Mesendoderm (in vitro differentiated cells): Measurements from ENCODE around the gene ALDH3A1.

Experiments
- DNase-seq: peaks from one replicate; pipeline ENCODE4 v3.0.0; 2013
- H2AK5ac ChIP-seq: 2 replicates; pipeline ENCODE4 v1.6.1; 2013; ENCODE audit warnings: low read length, inconsistent platforms
- H2BK120ac ChIP-seq: 2 replicates; pipeline ENCODE4 v1.6.1; 2013; ENCODE audit warnings: low read depth, mild to moderate bottlenecking, low read length, moderate library complexity, mixed read lengths
- H2BK15ac ChIP-seq: replicated peaks from 2 replicates; pipeline ENCODE4 v1.6.1; 2013; ENCODE audit warnings: low read depth, mild to moderate bottlenecking, moderate library complexity
- H2BK5ac ChIP-seq: 2 replicates; pipeline ENCODE4 v1.6.1; 2013; ENCODE audit warnings: low read length, inconsistent platforms
- H3K18ac ChIP-seq: 2 replicates; pipeline ENCODE4 v1.6.1; 2013; ENCODE audit warnings: mild to moderate bottlenecking, low read length, mixed read lengths
- H3K23ac ChIP-seq: one replicate; pipeline ENCODE4 v1.6.1; 2013; ENCODE audit warnings: low read length
- H3K27ac ChIP-seq: 2 replicates; pipeline ENCODE4 v1.5.1; 2013; ENCODE audit warnings: low read depth, mild to moderate bottlenecking, inconsistent platforms, low read length, moderate library complexity
- H3K27me3 ChIP-seq: 2 replicates; pipeline ENCODE4 v1.6.1; 2013; ENCODE audit warnings: low read length, control low read depth, mild to moderate bottlenecking, inconsistent platforms; ENCODE audit not compliant: insufficient read depth, poor library complexity
- H3K36me3 ChIP-seq: 2 replicates; pipeline ENCODE4 v1.6.1; 2013; ENCODE audit warnings: low read length, inconsistent platforms; ENCODE audit not compliant: control insufficient read depth, insufficient read depth
- H3K4ac ChIP-seq: one replicate; pipeline ENCODE4 v1.6.1; 2013; ENCODE audit warnings: low read depth, mild to moderate bottlenecking, low read length, moderate library complexity
- H3K4me1 ChIP-seq: 2 replicates; pipeline ENCODE4 v1.6.1; 2013; ENCODE audit warnings: low read depth, low read length, inconsistent platforms; ENCODE audit not compliant: control insufficient read depth
- H3K4me2 ChIP-seq: 2 replicates; pipeline ENCODE4 v1.6.1; 2013; ENCODE audit warnings: low read length
- H3K4me3 ChIP-seq: 2 replicates; pipeline ENCODE4 v1.5.1; 2013; ENCODE audit warnings: mild to moderate bottlenecking, low read length
- H3K56ac ChIP-seq: one replicate; pipeline ENCODE4 v1.6.1; 2013; ENCODE audit warnings: low read length
- H3K79me1 ChIP-seq: 2 replicates; pipeline ENCODE4 v1.6.1; 2013; ENCODE audit warnings: low read length, inconsistent platforms
- H3K79me2 ChIP-seq: 2 replicates; pipeline ENCODE4 v1.6.1; 2013; ENCODE audit warnings: mild to moderate bottlenecking, low read length; ENCODE audit not compliant: control insufficient read depth, insufficient read depth
- H3K9ac ChIP-seq: 2 replicates; pipeline ENCODE4 v1.6.1; 2013; ENCODE audit warnings: low read length, inconsistent platforms
- H4K5ac ChIP-seq: one replicate; pipeline ENCODE4 v1.6.1; 2013; ENCODE audit warnings: low read length
- H4K8ac ChIP-seq: one replicate; pipeline ENCODE4 v1.6.1; 2013; ENCODE audit warnings: low read depth, mild to moderate bottlenecking, control low read depth, low read length, moderate library complexity
- WGBS: extraction: QIAGEN DNeasy Blood & Tissue Kit; methylation state at CpG from one replicate; pipeline ENCODE4 v1.1.7; 2013; ENCODE audit warnings: low lambda C conversion rate, missing lambda C conversion rate; ENCODE audit not compliant: insufficient coverage; ENCODE audit errors: extremely low coverage; 5-methylcytosine and 5-hydroxymethylcytosine counted together

ALDH3A1 gene

GRCh38 chr17:19729900-19730299 lies 18.2 kb downstream of the ALDH3A1 start:
- Histone ChIP-seq H2AK5ac (no peak overlapping the region), H3K4me2 (no peak overlapping the region), H3K4me1 (no peaks in the 10 kb centered on the region), H3K36me3 (no peaks in the 10 kb centered on the region), H2BK15ac (no peak overlapping the region), H3K4me3 (no peak overlapping the region), H3K23ac (no peak overlapping the region), H3K27ac (no peak overlapping the region), H3K9ac (no peak overlapping the region), H2BK5ac (no peak overlapping the region), H4K8ac (no peak overlapping the region), H3K27me3 (no peaks in the 10 kb centered on the region), H3K18ac (no peak overlapping the region), H2BK120ac (no peak overlapping the region), H3K79me1 (no peaks in the 10 kb centered on the region), H3K79me2 (no peaks in the 10 kb centered on the region), H4K5ac (no peak overlapping the region), H3K4ac (no peak overlapping the region), H3K56ac (no peak overlapping the region)
- WGBS = no CpG with 5 or more reads among the region's 6 CpGs
- no peak for DNase-seq

- Histone ChIP-seq H3K79me2 (no peaks in the 10 kb centered on the region), H3K4ac (no peak overlapping the region), H3K27ac (no peak overlapping the region), H3K4me1 (no peaks in the 10 kb centered on the region), H3K4me2 (no peak overlapping the region), H2BK5ac (no peak overlapping the region), H3K27me3 (no peaks in the 10 kb centered on the region), H3K79me1 (no peaks in the 10 kb centered on the region), H4K8ac (no peak overlapping the region), H2AK5ac (no peak overlapping the region), H4K5ac (no peak overlapping the region), H3K4me3 (no peak overlapping the region), H3K23ac (no peak overlapping the region), H3K56ac (no peak overlapping the region), H3K36me3 (no peaks in the 10 kb centered on the region), H3K18ac (no peak overlapping the region), H2BK15ac (no peak overlapping the region), H3K9ac (no peak overlapping the region), H2BK120ac (no peak overlapping the region)
- WGBS = no CpG with 5 or more reads among the region's 7 CpGs
- no peak for DNase-seq
These were observed 20.0 kb downstream of the ALDH3A1 start for GRCh38 chr17:19728084-19728495.

- no peak overlapping the region for H3K4me3 ChIP-seq
- DNase-seq = no peak
These were observed 20.5 kb downstream of the ALDH3A1 start for GRCh38 chr17:19727501-19728078.

GRCh38 chr17:19726631-19727376 lies 21.3 kb downstream of the ALDH3A1 start:
- Histone ChIP-seq H2AK5ac (no peak overlapping the region), H4K5ac (no peak overlapping the region), H2BK15ac (no peak overlapping the region), H2BK120ac (no peak overlapping the region), H3K36me3 (no peaks in the 10 kb centered on the region), H3K4me3 (no peak overlapping the region), H3K4me2 (no peak overlapping the region), H3K23ac (no peak overlapping the region), H3K9ac (no peak overlapping the region), H3K4me1 (no peaks in the 10 kb centered on the region), H3K56ac (no peak overlapping the region), H3K18ac (no peak overlapping the region), H3K79me1 (no peaks in the 10 kb centered on the region), H2BK5ac (no peak overlapping the region), H3K79me2 (no peaks in the 10 kb centered on the region), H3K4ac (no peak overlapping the region), H3K27me3 (no peaks in the 10 kb centered on the region), H3K27ac (no peak overlapping the region), H4K8ac (no peak overlapping the region)
- no peak for DNase-seq
- no CpG with 5 or more reads among the region's 7 CpGs for WGBS

More at GRCh38 chr17:19727501-19728078, 20.5 kb downstream of the ALDH3A1 start:
- Histone ChIP-seq H3K79me2 (no peaks in the 10 kb centered on the region), H3K18ac (no peak overlapping the region), H4K5ac (no peak overlapping the region), H4K8ac (no peak overlapping the region), H3K4ac (no peak overlapping the region), H3K27me3 (no peaks in the 10 kb centered on the region), H3K4me2 (no peak overlapping the region), H2BK15ac (no peak overlapping the region), H3K23ac (no peak overlapping the region), H3K79me1 (no peaks in the 10 kb centered on the region), H2BK5ac (no peak overlapping the region), H3K4me1 (no peaks in the 10 kb centered on the region), H3K36me3 (no peaks in the 10 kb centered on the region), H2BK120ac (no peak overlapping the region), H3K56ac (no peak overlapping the region), H2AK5ac (no peak overlapping the region), H3K9ac (no peak overlapping the region), H3K27ac (no peak overlapping the region)
- no CpG with 5 or more reads among the region's 4 CpGs for whole genome bisulfite sequencing

- no peak overlapping the region for H3K4me2 ChIP-seq
- no peak for DNase-seq
- no CpG with 5 or more reads among the region's 5 CpGs for WGBS
- no peak overlapping the region for H3K18ac ChIP-seq
- H3K79me2 ChIP-seq = no peaks in the 10 kb centered on the region
- no peaks in the 10 kb centered on the region for H3K79me1 ChIP-seq
- H3K27me3 ChIP-seq = no peaks in the 10 kb centered on the region
- no peak overlapping the region for H4K8ac ChIP-seq
- H3K4ac ChIP-seq = no peak overlapping the region
- H2BK120ac ChIP-seq = no peak overlapping the region
- no peak overlapping the region for H2BK15ac ChIP-seq
- H4K5ac ChIP-seq = no peak overlapping the region
- no peak overlapping the region for H3K9ac ChIP-seq
- H3K27ac ChIP-seq = no peak overlapping the region
- H3K36me3 ChIP-seq = no peaks in the 10 kb centered on the region
- no peak overlapping the region for H3K56ac ChIP-seq
- H3K23ac ChIP-seq = no peak overlapping the region
- H2BK5ac ChIP-seq = no peak overlapping the region
- H3K4me3 ChIP-seq = no peak overlapping the region
- no peaks in the 10 kb centered on the region for H3K4me1 ChIP-seq
- H2AK5ac ChIP-seq = no peak overlapping the region
These were observed 22.6 kb downstream of the ALDH3A1 start for GRCh38 chr17:19725486-19725885.
